T follicular helper cell (primary cell): ENCODE data around the gene YPEL5.
A peak's percentile ranks its signal among the peaks of the same experiment; 100 is the strongest.
"Not testable (repeated sequence)": the region's sequence is repeated elsewhere in the genome, so short reads cannot be mapped to it uniquely, and the experiment has no call there.

Source experiments
- DNase-seq: peaks from one replicate; pipeline ENCODE4 v3.0.0-alpha.2; 2020; ENCODE audit warnings: low read depth
- total RNA-seq, 2 experiments: gene quantifications; one replicate each; lab custom pipeline; 2026; lab: John Stamatoyannopoulos, UW

Gene YPEL5
- total RNA-seq, result 40.7 to 148 reads per million in 2 experiments

DNA sequence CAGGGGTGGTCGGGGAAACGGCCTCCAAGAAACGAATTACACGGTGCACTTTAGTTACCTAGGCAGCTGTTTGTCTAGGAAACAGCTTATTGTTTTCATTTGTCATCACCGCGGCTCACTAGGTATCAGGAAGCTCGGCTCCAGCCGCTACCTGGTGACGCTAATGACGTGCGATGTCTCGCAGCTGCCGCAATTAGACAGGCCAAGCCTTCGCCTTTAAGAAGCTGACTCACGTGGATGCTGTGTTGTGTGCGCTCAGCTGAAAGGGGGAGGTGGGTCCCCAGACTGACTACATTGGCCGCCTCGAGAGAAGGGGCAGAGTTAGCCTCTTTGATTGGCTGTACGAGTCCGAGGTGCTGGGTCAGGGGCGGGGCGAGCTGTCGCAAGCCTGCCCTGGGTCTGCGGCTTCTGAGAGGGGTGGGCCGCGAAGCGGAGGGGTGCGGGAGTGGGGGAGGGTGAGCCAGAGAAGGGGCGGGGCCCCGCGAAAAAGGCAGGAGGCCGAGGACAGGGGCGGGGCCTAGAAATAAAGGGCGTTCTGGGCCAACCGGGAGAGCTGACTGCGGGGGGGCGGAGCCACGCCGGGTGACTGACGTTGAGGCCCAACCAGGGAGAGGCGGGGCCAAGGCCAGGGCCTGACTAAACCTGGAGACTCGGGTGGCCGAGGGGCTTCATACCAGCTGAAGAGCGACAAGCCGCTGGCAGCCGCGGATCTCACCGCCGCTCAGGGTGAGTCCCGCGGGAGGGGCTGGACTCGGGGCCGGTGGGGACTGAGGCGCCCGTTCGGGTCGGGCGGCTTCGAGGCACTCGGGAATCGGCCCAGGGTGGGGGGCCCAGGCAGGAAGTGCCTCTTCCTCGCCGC, at the start of gene YPEL5:
TSS of gene YPEL5 (plus strand) at position 671 of the 859 bp plus-strand sequence. CDS start 9,645 bp downstream, outside the sequence.
- DNase-seq, result peak; percentile 99

GRCh38 chr2:30098266-30099005, 48.4 kb upstream of the YPEL5 start:
- no peak for DNase-seq

DNA sequence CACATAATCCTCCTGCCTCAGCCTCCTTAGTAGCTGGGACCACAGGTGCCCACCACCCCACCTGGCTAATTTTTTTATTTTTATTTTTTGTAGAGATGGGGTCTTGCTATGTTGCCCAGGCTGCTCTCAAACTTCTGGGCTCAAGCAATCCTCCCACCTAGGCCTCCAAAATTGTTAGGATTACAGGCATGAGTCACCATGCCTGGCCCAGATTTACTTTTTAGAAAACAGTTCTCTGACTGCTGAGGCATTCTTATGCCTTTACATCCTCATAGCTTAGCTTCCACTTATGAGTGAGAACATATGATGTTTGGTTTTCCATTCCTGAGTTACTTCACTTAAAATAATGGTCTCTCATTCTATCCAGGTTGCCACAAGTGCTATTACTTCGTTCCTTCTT, 47.4 kb upstream of the YPEL5 start:
- DNase-seq, result not testable (repeated sequence)

DNA sequence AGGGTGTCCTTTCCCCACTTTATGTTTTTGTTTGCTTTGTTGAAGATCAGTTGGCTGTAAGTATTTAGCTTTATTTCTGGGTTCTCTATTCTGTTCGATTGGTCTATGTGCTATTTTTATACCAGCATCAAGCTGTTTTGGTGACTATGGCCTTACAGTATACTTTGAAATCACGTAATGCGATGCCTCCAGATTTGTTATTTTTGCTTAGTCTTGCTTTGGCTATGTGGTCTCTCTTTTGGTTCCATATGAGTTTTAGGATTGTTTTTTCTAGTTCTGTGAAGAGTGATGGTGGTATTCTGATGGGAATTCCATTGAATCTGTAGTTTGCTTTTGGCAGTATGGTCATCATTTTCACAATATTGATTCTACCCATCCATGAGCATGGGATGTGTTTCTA, 46.1 kb upstream of the YPEL5 start:
- DNase-seq, result not testable (repeated sequence)

DNA sequence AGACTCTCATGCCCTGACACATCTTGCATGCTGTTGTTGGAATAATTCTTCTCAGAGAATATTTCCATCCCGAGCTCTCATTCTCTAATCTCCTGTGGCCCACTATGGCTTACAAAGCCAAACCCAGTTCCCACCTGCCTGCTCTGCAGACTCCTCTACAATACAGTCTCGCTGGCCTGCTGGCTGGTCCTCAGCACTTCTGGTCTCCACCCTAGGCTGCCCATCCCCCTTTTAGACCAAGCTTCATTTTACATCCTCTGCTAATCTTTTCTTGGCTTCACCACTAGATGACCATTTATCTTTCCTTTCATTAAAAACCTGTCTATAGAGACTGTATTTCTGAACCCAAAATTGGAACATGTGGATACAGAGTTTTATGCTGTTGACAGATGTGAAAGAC, 42.5 kb upstream of the YPEL5 start:
- DNase-seq, result no peak

- no peak for DNase-seq
Observed at GRCh38 chr2:30105556-30105955, 41.3 kb upstream of the YPEL5 start.

GRCh38 chr2:30106543-30106942, 40.3 kb upstream of the YPEL5 start:
- no peak for DNase-seq

DNA sequence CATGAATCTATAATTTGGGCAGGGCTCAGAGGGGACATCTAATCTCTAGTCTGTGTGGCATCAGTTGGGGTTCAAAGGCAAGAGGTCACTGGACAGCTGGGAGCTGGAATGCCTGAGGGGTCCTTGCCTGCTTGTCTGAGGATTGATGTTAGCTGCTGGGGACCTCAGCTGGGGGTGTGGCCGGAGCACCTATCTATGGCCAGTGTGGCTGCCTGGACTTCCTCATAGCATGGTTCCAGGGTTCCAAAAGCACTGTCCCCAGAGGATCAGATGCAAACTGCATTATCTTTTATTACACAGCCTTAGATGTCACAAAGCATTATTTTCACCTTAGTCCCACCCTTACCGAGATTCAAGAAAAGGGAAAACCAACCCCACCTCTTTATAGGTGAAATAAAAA, 38.6 kb upstream of the YPEL5 start:
- DNase-seq, result no peak

GRCh38 chr2:30108851-30109250, 38.0 kb upstream of the YPEL5 start:
- no peak for DNase-seq

- no peak for DNase-seq
Observed at GRCh38 chr2:30109856-30110255, 37.0 kb upstream of the YPEL5 start.

GRCh38 chr2:30110773-30111172, 36.0 kb upstream of the YPEL5 start:
- no peak for DNase-seq

DNA sequence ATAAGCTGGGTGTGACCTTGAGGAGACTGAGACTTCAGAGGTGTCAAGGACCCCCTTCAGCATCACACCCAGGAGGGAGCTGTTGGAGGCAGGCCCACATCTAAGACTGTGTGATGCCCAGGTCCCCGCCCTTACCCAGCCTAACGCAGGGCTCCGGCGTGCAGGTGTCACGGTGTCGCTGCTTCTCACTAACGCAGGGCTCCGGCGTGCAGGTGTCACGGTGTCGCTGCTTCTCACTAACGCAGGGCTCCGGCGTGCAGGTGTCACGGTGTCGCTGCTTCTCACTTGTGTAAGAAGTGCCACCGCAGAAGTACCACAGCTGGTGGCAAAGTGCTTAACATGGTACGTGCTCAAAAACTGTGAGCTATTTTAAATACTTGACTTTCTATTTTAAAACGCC, 35.6 kb upstream of the YPEL5 start:
- DNase-seq, result not testable (repeated sequence)

GRCh38 chr2:30112561-30112960, 34.2 kb upstream of the YPEL5 start:
- DNase-seq, result no peak

- no peak for DNase-seq
Observed at GRCh38 chr2:30113617-30114293, 33.1 kb upstream of the YPEL5 start.

- DNase-seq, result peak; percentile 32
Observed at GRCh38 chr2:30115141-30115980, 31.4 kb upstream of the YPEL5 start.

- DNase-seq, result no peak
Observed at GRCh38 chr2:30115981-30116285, 30.9 kb upstream of the YPEL5 start.

DNA sequence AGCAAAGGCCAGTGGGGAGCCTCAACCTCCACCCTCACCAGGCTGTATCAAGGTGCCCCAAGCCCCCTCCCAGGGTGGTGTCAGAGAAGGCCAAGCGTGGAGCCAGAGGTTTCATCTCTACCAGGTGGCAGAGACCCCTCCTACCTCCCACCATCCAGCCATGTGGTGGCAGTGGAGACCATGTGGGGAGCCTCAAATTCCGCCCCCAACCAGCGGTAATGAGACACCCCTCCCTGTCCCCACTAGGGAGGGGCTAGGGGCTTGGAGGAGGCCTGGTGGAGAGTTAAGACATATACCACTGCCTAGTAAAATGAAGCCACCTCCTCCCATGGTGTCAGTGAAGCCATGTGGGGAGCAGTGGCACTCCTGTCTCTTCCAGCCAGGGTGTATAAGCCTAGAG, 24.4 kb upstream of the YPEL5 start:
- no peak for DNase-seq

GRCh38 chr2:30127016-30127893, 19.6 kb upstream of the YPEL5 start:
- DNase-seq, result no peak

GRCh38 chr2:30134582-30134981, 12.2 kb upstream of the YPEL5 start:
- DNase-seq, result no peak

DNA sequence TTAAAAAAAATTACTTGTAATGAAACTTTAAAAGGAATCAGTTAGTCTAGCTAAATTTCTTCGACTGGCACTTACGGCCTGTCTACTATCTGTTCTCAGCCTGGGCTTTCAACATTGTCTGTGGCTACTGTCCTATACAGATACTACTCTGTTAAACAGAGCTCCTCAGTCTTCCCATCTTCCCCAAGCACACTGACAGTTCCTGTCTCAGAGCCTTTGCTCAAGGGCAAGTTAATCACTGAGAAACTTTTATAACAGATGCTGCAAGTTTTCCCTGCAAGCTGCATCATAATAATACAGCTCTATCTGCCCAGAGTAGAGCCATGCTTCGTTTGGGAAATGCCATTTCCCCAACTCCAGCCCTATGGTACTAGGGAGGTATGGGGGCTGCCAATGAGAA, 11.3 kb upstream of the YPEL5 start:
- no peak for DNase-seq
